Measurements from ENCODE around the gene LMOD1. TPM values are rescaled to one million over a fixed set of nuclear protein-coding genes. Genes with fewer than 3 reads are reported as not detected.

Gene LMOD1
- total and polyA plus RNA-seq, 2 donors (not counting 3 experiments of a cell fraction or from before 2014, with no cell fraction given) = 0.19 to 0.33 TPM

- no peak overlapping the region for H3K9ac ChIP-seq (replicated peaks; ENCODE audit: extremely low read depth, insufficient read depth, low read length)
- no peak for TF ChIP-seq CTCF (IDR thresholded peaks at IDR 0.05; ENCODE audit: extremely low read depth in 1 of 2, insufficient read depth in 1 of 2, low read depth in 1 of 2, low read length in 2 of 2)
- no peak for TF ChIP-seq POLR2A (IDR thresholded peaks at IDR 0.05; ENCODE audit: low read depth, low read length)
- no peak for TF ChIP-seq MYC (IDR thresholded peaks at IDR 0.05; ENCODE audit: low read depth, low read length)
- TF ChIP-seq GATA2 (IDR thresholded peaks at IDR 0.05; ENCODE audit: insufficient read depth, insufficient read length, low read depth, low read length) = no peak
- TF ChIP-seq POLR2AphosphoS5 (IDR thresholded peaks at IDR 0.05; ENCODE audit: insufficient read depth, low read depth, low read length) = no peak
- no peak for TF ChIP-seq MAX (IDR thresholded peaks at IDR 0.05; ENCODE audit: insufficient read depth, insufficient read length)
- no peak for TF ChIP-seq JUN (IDR thresholded peaks at IDR 0.05; ENCODE audit: borderline replicate concordance, insufficient read depth, insufficient read length, low read depth)
- no peak for TF ChIP-seq FOS (IDR thresholded peaks at IDR 0.05; ENCODE audit: borderline replicate concordance, insufficient read depth, low read length)
- TF ChIP-seq EZH2 (IDR thresholded peaks at IDR 0.05; ENCODE audit: borderline replicate concordance, low read depth, low read length, severe bottlenecking) = no peak
- no peaks in the 10 kb centered on the region for H3K27me3 ChIP-seq (ENCODE audit: control insufficient read depth in 2 of 2, insufficient read depth in 2 of 2, low read length in 2 of 2)
- H3K4me1 ChIP-seq (ENCODE audit: control insufficient read depth, extremely low read depth, insufficient read depth, low read length) = no peaks in the 10 kb centered on the region
- H3K4me3 ChIP-seq (replicated peaks in 1 of 3; ENCODE audit: insufficient read depth in 1 of 3, low read depth in 1 of 3, low read length in 3 of 3) = no peak overlapping the region
- no peak overlapping the region for H3K4me2 ChIP-seq (ENCODE audit: insufficient read depth, low read length)
- H3K27ac ChIP-seq (ENCODE audit: insufficient read depth, low read depth, low read length) = no peak overlapping the region
- H3K79me2 ChIP-seq (ENCODE audit: control insufficient read depth, insufficient read depth, low read length) = no peaks in the 10 kb centered on the region
- no peaks in the 10 kb centered on the region for H4K20me1 ChIP-seq (replicated peaks; ENCODE audit: control insufficient read depth, extremely low read depth, insufficient read depth, low read length)
- H3K36me3 ChIP-seq (ENCODE audit: control insufficient read depth in 2 of 2, extremely low read depth in 1 of 2, insufficient read depth in 2 of 2, low read length in 2 of 2) = peaks cover 36 to 47% of the 10 kb centered on the region in 2 experiments
- DNase-seq (ENCODE audit: low read depth, low spot score) (no peak), FAIRE-seq (no peak)
- ChIA-PET POLR2A (no interaction called here), CTCF (interaction anchor here (0.7 to 1.5 kb wide), 4 partner anchors 10 to 125 kb away, joined by 3 to 5 read pairs (median 4); no protein-coding TSS in a partner anchor)
- no peak overlapping the region for H2AFZ ChIP-seq (ENCODE audit: low read depth, low read length)
- H3K9me3 ChIP-seq (replicated peaks; ENCODE audit: control insufficient read depth, insufficient read depth, low read length) = no peaks in the 10 kb centered on the region
- intact Hi-C loops (cut with micrococcal nuclease) (no loop called here), dilution Hi-C loops (cut with MboI; ENCODE audit: extremely low pct_ligation_motif_present, low sequenced_read_pairs) (no loop called here)
- BruUV-seq (replicated peaks) = no TSS peak
- no peaks in the 10 kb centered on the region for H3K9me1 ChIP-seq (replicated peaks; ENCODE audit: control insufficient read depth, extremely low read depth, insufficient read depth, low read length)
Measured at GRCh38 chr1:201874672-201875071, 71.7 kb downstream of the LMOD1 start.

All from endothelial cell of umbilical vein (primary cell).